H9 (cell line): Measurements from ENCODE around the gene RAP1GAP2. TPM values are rescaled to one million over a fixed set of nuclear protein-coding genes. Genes with fewer than 3 reads are reported as not detected.

Source experiments
- DNase-seq: peaks from one replicate; pipeline ENCODE4 v3.0.0-alpha.2; 2017
- H2AFZ ChIP-seq: one replicate; pipeline ENCODE4 v1.6.1; 2013; ENCODE audit warnings: mild to moderate bottlenecking, low read length, control low read depth, moderate library complexity
- H2AK5ac ChIP-seq: 2 replicates; pipeline ENCODE4 v1.6.1; 2013; ENCODE audit warnings: low read length, control low read depth, mixed read lengths; ENCODE audit not compliant: insufficient read length
- H2BK120ac ChIP-seq: one replicate; pipeline ENCODE4 v1.6.1; 2013; ENCODE audit warnings: low read depth, mild to moderate bottlenecking, low read length, control low read depth, inconsistent platforms; ENCODE audit not compliant: poor library complexity, severe bottlenecking
- H2BK12ac ChIP-seq: 2 replicates; pipeline ENCODE4 v1.6.1; 2013; ENCODE audit warnings: low read length, control low read depth, mixed read lengths, low read depth; ENCODE audit not compliant: insufficient read length
- H2BK15ac ChIP-seq: 2 replicates; pipeline ENCODE4 v1.6.1; 2013; ENCODE audit warnings: low read depth, low read length, control low read depth
- H2BK20ac ChIP-seq: one replicate; pipeline ENCODE4 v1.6.1; 2013; ENCODE audit warnings: low read depth, mild to moderate bottlenecking, low read length, control low read depth, inconsistent platforms; ENCODE audit not compliant: poor library complexity, severe bottlenecking
- H2BK5ac ChIP-seq: 2 replicates; pipeline ENCODE4 v1.6.1; 2013; ENCODE audit warnings: low read length, control low read depth, mixed read lengths; ENCODE audit not compliant: insufficient read length
- H3K14ac ChIP-seq: 2 replicates; pipeline ENCODE4 v1.6.1; 2013; ENCODE audit warnings: low read length, control low read depth; ENCODE audit not compliant: insufficient read depth
- H3K18ac ChIP-seq: 2 replicates; pipeline ENCODE4 v1.6.1; 2013; ENCODE audit warnings: low read depth, mild to moderate bottlenecking, mixed read lengths, low read length, control low read depth; ENCODE audit not compliant: insufficient read length
- H3K23ac ChIP-seq: 2 replicates; pipeline ENCODE4 v1.6.1; 2013; ENCODE audit warnings: low read length, control low read depth, mixed read lengths, low read depth; ENCODE audit not compliant: insufficient read length
- H3K23me2 ChIP-seq: 2 replicates; pipeline ENCODE4 v1.6.1; 2013; ENCODE audit warnings: low read depth, mild to moderate bottlenecking, mixed read lengths, low read length, control low read depth; ENCODE audit not compliant: insufficient read length, poor library complexity, severe bottlenecking
- H3K27ac ChIP-seq: 2 replicates; pipeline ENCODE4 v1.5.1; 2013; ENCODE audit warnings: low read length, control low read depth, mixed read lengths, low read depth; ENCODE audit not compliant: insufficient read length
- H3K27me3 ChIP-seq: 2 replicates; pipeline ENCODE4 v1.6.1; 2013; ENCODE audit warnings: low read length, control low read depth, inconsistent platforms; ENCODE audit not compliant: insufficient read depth
- H3K4ac ChIP-seq: 2 replicates; pipeline ENCODE4 v1.6.1; 2013; ENCODE audit warnings: low read depth, mild to moderate bottlenecking, control low read depth, inconsistent platforms, low read length, moderate library complexity
- H3K4me1 ChIP-seq: 2 replicates; pipeline ENCODE4 v1.6.1; 2013; ENCODE audit warnings: low read length, control low read depth, inconsistent platforms; ENCODE audit not compliant: insufficient read depth
- H3K4me2 ChIP-seq: 2 replicates; pipeline ENCODE4 v1.6.1; 2013; ENCODE audit warnings: low read length, control low read depth, mixed read lengths; ENCODE audit not compliant: insufficient read length, insufficient read depth
- H3K56ac ChIP-seq: 2 replicates; pipeline ENCODE4 v1.6.1; 2013; ENCODE audit warnings: low read depth, mild to moderate bottlenecking, mixed read lengths, low read length, control low read depth; ENCODE audit not compliant: insufficient read length
- H3K79me1 ChIP-seq: 2 replicates; pipeline ENCODE4 v1.6.1; 2013; ENCODE audit warnings: low read depth, mild to moderate bottlenecking, moderate library complexity, low read length, control low read depth, inconsistent platforms; ENCODE audit not compliant: insufficient read depth, poor library complexity, severe bottlenecking
- H3K79me2 ChIP-seq: 2 replicates; pipeline ENCODE4 v1.6.1; 2013; ENCODE audit warnings: low read length, control low read depth, inconsistent platforms; ENCODE audit not compliant: insufficient read depth
- H3K9ac ChIP-seq: 2 replicates; pipeline ENCODE4 v1.6.1; 2013; ENCODE audit warnings: low read length, control low read depth, mixed read lengths; ENCODE audit not compliant: insufficient read length; ENCODE audit errors: extremely low read depth
- H3K9me3 ChIP-seq: one replicate; pipeline ENCODE4 v1.6.1; 2013; ENCODE audit warnings: low read depth, low read length, inconsistent platforms; ENCODE audit not compliant: control insufficient read depth
- H3T11ph ChIP-seq: one replicate; pipeline ENCODE4 v1.6.1; 2013; ENCODE audit warnings: mild to moderate bottlenecking, low read length, control low read depth, inconsistent platforms
- H4K20me1 ChIP-seq: one replicate; pipeline ENCODE4 v1.6.1; 2013; ENCODE audit not compliant: control insufficient read depth, insufficient read length, insufficient read depth
- H4K5ac ChIP-seq: 2 replicates; pipeline ENCODE4 v1.6.1; 2013; ENCODE audit warnings: low read depth, mild to moderate bottlenecking, mixed read lengths, low read length, control low read depth; ENCODE audit not compliant: insufficient read length
- H4K8ac ChIP-seq: replicated peaks from 2 replicates; pipeline ENCODE4 v1.6.1; 2013; ENCODE audit warnings: low read length, control low read depth, mixed read lengths, low read depth; ENCODE audit not compliant: insufficient read length
- H4K91ac ChIP-seq: 2 replicates; pipeline ENCODE4 v1.6.1; 2013; ENCODE audit warnings: low read depth, mild to moderate bottlenecking, moderate library complexity, mixed read lengths, low read length, control low read depth; ENCODE audit not compliant: insufficient read length
- H3K27ac Mint-ChIP-seq, 3 experiments: 2 replicates in 2 of 3; 3 replicates in 1 of 3; pipeline ENCODE4 v1.8.0; 2020 to 2021; ENCODE audit warnings: mixed read lengths in 3 of 3, mild to moderate bottlenecking in 1 of 3, moderate library complexity in 1 of 3
- H3K27me3 Mint-ChIP-seq: 2 replicates; pipeline ENCODE4 v1.8.0; 2021; ENCODE audit warnings: low read depth, mild to moderate bottlenecking, moderate library complexity, mixed read lengths
- H3K36me3 Mint-ChIP-seq, 3 experiments: 2 replicates in 2 of 3; 3 replicates in 1 of 3; pipeline ENCODE4 v1.8.0; 2020 to 2021; ENCODE audit warnings: low read depth in 3 of 3, mixed read lengths in 3 of 3; ENCODE audit not compliant: insufficient read depth in 1 of 3
- H3K4me1 Mint-ChIP-seq, 2 experiments: 2 replicates each; pipeline ENCODE4 v1.8.0; 2020; ENCODE audit warnings: mixed read lengths in 2 of 2
- H3K4me3 Mint-ChIP-seq, 2 experiments: 2 replicates in 1 of 2; 3 replicates in 1 of 2; pipeline ENCODE4 v1.8.0; 2020 to 2021; ENCODE audit warnings: mild to moderate bottlenecking in 2 of 2, mixed read lengths in 2 of 2, moderate library complexity in 1 of 2
- H3K9me3 Mint-ChIP-seq, 2 experiments: 2 replicates in 1 of 2; 3 replicates in 1 of 2; pipeline ENCODE4 v1.8.0; 2020; ENCODE audit warnings: mild to moderate bottlenecking in 2 of 2, mixed read lengths in 2 of 2, moderate library complexity in 1 of 2
- CTCF ChIP-seq: fragments of 200-600 bp; sonication (generic); conservative IDR thresholded peaks from 3 replicates; pipeline ENCODE4 v1.8.0; 2021; ENCODE audit warnings: antibody characterized with exemption, mild to moderate bottlenecking
- WGBS: extraction: QIAGEN DNeasy Blood & Tissue Kit; methylation state at CpG from one replicate; pipeline ENCODE4 v1.1.7; 2013; ENCODE audit warnings: missing lambda C conversion rate, low lambda C conversion rate, mixed read lengths; ENCODE audit not compliant: insufficient read length; ENCODE audit errors: extremely low coverage; 5-methylcytosine and 5-hydroxymethylcytosine counted together
- total RNA-seq: library from RNA; stranded (reverse); gene quantifications from 2 replicates; pipeline ENCODE4 v1.2.1, GENCODE V29; 2021

The RAP1GAP2 gene
- total RNA-seq, 1 experiment from 2014 or later: 33.8 TPM

DNA sequence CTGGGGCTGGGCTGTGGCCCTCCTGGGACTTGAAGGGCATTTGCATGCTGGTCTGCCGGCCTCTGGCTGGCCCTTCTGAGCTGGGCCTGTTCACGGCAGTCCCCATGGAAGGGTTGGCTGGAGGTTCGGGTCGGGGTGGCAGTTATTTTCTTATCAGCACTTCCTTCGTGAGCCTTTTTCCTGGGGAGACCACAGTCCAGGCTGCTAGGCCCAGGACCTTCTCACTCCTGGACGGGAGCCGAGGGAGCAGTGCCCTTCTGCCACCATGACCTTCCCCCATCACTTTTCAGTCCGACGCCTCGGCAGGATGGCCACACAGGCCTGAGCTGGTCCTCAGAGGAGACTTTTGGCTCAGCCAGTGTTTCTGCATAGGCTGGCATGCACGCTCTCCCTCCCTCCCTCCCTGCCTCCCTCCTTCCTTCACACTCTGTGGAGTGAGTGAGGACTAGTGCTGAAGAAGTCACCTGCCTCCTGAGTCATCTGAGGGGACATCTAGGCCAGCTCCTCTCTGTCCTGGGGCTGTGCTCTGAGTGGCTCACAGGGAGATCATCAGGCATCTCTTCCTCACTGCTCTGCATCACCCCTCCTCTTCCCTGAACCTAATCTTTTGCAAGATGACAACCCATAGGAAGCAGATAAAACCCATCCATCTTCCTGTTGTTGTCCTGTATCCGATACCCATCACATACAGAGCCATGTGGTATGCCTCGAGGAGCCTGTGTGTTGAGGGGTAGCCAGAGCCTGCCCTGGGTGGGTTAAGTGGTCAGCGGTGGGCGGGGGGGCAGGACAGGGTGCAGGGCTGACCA lies 109.7 kb downstream of the RAP1GAP2 start:
- Histone ChIP-seq H2BK15ac (no peak overlapping the region), H3K4ac (no peak overlapping the region), H3K9me3 (no peaks in the 10 kb centered on the region), H3K27me3 (no peaks in the 10 kb centered on the region), H3K79me1 (peaks cover 6% of the 10 kb centered on the region), H3K27ac (no peak overlapping the region), H2BK20ac (no peak overlapping the region), H4K8ac (no peak overlapping the region), H4K91ac (no peak overlapping the region), H3T11ph (no peak overlapping the region), H3K9ac (no peak overlapping the region), H3K56ac (no peak overlapping the region), H2AFZ (no peak overlapping the region), H3K4me2 (no peak overlapping the region), H3K4me1 (peaks cover 5% of the 10 kb centered on the region; the same call in 1 of the 2 replicates), H2BK5ac (no peak overlapping the region), H4K20me1 (no peaks in the 10 kb centered on the region), H4K5ac (no peak overlapping the region), H2BK12ac (no peak overlapping the region), H2BK120ac (no peak overlapping the region), H3K14ac (no peak overlapping the region), H3K18ac (no peak overlapping the region), H3K23ac (no peak overlapping the region), H3K79me2 (no peaks in the 10 kb centered on the region; the same call in 1 of the 2 replicates), H2AK5ac (no peak overlapping the region), H3K23me2 (no peaks in the 10 kb centered on the region)
- Mint-ChIP-seq H3K27ac (peak overlapping the region in 1 of 3 experiments; percentile 74; a peak in 3 of 7 replicates), H3K27me3 (no peaks in the 10 kb centered on the region; the same call in 1 of the 2 replicates), H3K4me3 (no peak overlapping the region), H3K9me3 (peaks cover 5 to 7% of the 10 kb centered on the region in 2 experiments; a peak in 3 of 5 replicates), H3K4me1 (peaks cover 17 to 35% of the 10 kb centered on the region in 2 experiments), H3K36me3 (peaks cover 25 to 48% (median 28%) of the 10 kb centered on the region in 3 experiments)
- no peak for TF ChIP-seq CTCF
- WGBS: no CpG with 5 or more reads among the region's 15 CpGs
- DNase-seq: no peak
